COLO829 (cell line): ENCODE data around the gene PHACTR1.

Experiments
- DNase-seq: peaks from one replicate; pipeline ENCODE4 v3.0.0; 2012; ENCODE audit warnings: low spot score

Gene PHACTR1

DNA sequence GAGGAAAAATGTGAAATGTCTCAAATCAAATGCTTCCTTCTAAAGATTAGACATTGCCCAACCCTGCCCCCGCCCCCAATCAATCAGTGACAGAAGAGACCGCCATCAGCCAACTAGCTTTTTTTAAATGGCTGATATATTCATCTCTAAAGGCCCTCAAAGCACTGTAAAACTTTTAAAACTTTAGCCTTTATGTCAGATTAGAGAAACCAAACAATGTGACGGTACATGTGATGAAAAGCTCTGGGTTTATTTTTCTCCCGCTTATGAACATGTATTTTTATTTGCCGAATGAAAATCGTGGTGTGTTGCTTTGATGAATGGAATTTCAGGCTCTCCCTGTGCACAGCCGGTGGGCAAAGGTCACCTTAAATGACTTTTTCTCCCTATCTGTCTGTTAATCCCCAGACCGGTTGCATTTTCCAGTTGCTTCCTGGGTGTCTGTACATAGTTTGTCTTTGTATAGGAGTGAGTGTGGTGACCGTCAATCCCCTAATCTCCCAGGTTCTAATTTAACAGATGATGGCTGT, 573.3 kb downstream of the PHACTR1 start:
- no peak for DNase-seq

DNA sequence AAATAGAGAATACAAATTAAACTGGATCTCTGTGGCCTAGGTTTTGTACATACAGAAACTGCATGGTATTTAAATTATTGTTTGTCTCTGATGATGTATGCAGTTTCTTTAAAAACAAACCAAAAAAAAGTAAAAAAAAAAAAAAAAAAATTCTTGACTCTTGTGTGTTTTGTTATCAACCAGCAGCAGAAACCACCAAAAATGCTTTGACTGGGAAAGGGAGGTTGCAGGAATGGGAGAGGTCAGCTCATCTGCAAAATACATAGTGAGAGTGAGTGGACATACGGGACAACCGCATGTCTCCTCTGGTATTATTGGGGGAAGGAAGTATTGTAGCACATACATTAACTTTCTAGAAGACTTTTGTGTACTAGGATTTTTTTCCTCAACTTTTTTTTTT, 573.8 kb downstream of the PHACTR1 start:
- DNase-seq, result no peak

DNA sequence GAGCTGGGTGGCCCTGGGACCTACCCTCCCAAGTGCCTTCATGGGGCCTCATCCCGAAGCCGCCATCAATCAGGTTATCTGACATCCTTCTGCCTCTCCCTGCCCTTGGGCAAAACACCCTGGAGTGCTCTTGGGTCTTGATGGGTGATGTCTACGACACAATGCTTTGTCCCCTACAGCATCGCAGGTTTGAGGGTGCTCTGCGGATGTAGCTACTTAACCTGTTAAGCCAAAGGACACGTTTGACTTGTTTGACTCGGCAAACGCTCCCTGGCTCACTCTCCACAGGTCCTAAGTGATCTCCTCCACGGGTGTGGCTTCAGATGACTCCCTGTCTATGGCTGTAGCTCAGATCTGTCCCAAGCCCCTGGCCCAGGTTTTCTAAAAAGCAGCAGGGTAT, 576.2 kb downstream of the PHACTR1 start:
- no peak for DNase-seq

DNA sequence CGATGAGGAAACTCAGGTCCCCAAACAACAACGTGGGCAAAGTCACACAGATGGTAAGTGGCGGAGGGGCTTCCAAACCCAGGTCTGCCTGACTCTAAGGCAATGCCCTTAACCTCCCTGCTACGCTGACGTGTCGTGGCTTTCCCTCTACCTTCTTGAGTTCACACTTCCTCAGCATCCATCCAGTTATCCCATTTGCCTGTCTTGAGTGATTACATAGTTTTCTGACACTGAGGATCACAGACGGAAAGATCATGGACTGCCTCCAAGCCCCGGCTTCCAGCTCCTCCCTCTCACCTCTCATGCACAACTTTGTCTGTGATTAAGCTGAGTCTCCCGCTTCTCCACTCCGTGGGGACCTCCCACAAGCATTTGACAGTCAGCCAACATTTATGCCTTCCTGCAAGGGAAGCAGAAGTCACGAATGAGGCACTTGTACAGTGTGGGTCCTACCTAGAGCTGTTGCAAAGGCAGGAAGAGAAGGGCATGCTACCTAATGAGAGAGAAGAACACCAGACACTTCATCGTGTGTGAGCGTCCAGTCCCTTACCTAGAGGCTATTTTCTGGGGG, 578.0 kb downstream of the PHACTR1 start:
- DNase-seq, result no peak

DNA sequence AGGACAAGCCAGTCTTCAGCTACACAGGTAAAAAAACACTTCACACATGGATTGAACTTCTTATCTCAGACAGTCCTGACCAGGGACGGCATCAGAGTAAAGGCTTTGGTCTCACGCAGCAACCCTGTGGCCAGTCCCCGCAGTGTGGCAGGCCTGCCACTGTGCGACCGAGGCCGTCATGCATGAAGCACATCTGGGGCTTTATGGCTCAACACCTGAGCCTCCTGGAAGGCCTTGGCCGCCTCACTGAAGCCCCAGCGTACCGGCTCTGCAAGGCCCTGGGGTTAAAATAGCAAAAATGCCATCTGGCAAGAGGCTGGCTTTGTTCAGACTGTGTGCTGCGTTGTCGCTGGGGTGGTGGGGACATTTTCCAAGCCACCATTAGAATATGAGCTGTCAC, 579.0 kb downstream of the PHACTR1 start:
- DNase-seq, result no peak

DNA sequence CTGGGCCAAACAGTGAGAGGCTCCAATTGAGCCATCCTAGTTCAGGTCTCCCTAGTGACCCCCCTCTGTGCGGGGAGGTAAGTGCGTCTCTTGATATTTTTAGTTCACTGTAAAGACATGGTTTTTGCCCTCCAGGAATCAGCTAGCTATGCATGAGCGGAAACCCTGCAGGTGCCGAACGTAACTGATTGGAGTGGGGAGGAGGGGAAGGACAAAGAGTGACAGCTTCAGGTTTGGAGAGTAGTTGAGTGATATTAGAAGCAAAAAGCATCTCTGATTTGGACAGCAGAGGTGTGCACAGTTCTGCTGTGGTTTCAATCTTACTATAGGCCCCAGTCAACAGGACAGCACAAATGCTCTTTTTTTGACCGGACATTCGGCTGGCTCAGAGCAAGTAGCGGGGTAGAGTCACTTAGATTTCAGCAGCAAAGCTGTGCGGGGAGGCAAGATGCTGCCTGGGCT, 580.0 kb downstream of the PHACTR1 start:
- no peak for DNase-seq

DNA sequence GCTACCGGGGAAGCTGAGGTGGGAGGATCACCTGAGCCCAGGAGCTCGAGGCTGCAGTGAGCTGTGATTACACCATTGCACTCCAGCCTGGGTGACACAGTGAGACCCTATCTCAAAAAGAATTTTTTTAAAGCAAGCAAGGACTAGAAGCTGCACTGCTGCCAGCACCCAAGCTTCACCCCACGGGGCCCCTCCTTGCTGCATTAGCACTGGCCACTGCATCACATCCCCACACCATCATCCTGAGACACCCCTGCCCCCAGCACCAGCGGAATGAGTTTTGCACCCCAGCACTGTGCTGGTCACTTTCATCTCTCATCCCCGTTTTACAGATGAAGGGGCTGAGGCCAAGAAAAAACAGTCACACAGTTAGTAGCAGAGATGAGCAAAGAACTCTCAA, 580.8 kb downstream of the PHACTR1 start:
- DNase-seq, result no peak

DNA sequence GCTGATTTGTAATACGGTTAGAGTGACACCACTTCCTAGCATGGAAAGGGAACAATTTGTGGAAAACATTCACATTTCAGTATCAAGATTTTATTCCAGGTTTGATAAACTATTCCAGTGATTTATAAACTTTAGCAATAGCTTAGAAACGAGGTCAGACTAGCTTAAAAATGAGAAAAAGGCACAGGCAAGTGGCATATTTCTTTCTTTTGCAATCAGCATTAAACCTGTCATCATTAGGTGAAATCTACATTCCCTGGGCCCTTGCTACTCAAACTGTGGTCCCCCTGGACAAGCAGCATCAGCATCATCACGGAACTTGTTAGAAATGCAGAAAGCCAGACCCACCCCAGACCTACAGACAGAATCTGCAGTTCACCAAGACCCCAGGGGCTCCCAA, 581.9 kb downstream of the PHACTR1 start:
- no peak for DNase-seq

DNA sequence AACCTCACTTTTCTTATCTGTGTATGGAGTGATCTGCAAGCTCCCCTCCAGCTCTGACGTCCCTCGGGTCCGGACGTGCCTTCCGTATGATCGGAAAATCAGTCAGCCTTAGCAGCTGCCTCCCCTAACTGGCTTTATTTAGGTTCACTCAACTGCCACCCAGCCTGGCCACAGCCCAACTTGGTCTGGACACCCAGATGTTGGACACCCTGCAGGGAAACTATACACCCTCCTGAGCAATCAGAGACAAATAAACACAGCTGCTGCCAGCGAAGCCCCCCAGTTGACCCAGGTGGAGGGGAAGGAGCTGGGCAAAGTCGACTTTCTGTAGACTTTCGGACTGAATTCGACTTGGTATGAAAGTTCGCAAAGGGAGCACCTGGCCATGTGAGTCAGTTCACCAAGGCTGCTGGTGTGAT, 582.8 kb downstream of the PHACTR1 start:
- no peak for DNase-seq

DNA sequence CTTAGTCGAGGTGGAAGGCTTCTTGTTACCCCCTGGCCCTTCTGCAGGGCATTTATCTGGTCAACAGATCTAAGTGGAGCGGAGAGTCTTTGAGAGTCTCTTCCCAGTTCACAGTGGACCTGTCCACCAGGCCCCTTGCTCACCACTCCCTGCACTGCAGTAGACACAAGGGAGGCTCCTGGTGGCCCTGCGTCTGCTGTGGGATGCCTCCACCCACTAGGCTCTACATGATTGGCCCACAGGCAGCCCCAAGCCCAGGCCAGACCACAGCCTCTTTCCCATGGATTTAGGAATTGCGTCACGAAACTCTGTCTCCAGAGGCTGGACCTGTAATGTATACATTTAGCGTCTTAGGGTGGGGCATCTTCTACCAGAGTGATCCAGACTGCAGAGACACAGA, 583.4 kb downstream of the PHACTR1 start:
- DNase-seq, result no peak

DNA sequence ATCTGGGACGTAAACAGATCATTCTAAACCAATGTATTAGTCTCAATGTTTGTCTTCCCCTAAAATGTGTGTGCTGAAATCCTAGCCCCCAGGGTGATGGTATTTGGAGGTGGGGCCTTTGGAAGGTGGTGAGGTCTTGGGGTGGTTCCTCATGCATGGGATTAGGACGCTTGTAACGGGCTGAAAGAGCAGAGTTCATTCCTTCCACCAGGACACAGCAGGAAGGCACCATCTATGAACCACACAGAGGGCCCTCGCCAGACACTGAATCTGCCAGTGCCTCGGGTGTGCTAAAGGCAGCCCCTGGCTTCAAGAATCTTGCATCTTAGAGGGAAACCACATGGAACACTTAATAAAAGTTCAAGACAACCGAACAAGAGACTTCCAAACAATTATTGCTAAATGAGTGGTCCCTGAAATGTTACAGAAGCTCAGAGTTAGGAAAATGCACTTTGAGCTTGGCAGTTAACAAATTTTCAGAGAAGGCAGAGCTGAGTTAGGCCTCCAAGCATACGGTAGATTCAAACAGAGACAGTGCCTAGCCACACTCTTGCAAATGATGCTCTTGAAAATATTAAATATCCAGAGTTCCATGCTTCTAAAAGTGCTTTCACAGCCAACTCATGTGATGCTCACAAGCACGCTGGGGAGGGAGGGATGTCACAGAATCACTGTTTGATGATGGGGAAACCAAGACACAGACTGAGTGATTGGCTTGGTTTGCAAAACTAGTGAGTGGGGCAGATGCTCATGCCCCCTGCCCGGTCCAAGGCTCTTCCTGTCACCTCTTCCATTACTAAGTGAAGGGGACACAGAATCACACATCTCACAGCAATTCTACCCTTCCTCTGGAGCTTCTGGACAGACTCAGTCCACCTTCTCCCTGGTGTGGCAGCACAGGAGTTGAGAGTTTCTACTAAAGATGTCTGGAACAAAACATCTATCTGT, 584.4 kb downstream of the PHACTR1 start:
- DNase-seq, result no peak

DNA sequence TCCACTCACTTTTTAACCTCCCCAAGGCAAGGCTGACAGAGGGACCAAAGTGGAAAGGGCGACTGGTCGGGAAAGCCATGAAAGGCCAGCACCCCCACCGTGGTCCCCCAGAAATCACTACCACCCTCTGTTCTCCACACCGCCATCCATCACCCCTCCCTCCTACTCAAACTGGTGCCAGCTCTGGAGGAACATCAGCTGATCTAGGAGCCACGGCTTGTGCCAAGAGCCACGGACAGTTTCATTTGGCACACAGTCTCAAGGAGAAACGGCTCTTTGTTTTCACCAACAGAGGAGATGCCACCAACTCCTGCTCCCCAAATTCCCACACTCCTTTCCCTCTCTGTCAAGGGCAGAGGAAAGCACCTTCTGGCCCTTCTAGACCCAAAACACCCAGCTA, 585.7 kb downstream of the PHACTR1 start:
- DNase-seq, result peak; percentile 80

DNA sequence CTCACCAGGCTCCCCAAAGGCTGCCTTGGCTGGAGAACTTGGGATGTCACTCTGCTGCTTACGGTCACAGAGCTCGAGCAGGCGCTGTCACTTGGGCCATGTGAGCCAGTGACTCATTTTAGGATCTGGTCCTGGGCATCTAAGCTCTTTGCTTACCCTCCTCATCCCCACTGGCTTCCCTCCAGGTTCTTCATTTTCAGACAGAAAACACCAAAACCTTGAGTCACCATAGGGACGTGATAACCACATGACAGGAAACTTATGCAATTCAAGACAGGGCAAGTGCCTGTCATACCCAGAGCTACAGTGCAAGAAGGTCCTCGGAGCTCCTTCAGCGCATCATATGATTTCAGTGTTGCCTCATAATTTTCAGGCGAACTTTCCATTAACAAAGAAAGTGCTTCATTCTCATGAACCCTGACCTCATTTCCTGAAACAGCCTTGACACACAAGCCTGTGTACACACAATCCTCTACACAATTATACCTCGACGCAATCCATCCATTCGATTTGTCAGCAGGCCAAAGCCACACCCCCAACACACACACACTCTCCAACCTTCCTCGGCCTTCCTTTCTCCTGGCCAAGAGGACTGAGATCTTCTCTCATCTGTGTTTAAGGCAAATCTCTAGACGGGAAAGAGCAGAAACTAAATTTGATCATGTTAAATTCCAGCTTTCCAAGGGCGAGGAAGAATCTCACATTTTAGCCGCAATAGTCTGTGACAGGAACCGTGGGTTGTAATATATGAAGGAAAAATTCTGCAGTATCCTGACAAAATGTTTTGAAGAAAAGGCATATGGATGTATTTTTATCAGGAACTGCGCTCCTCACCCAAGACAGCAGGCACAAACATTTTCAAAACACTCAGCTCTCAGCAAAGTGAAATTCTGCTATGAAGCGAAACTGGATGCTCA, 586.4 kb downstream of the PHACTR1 start:
- DNase-seq, result peak; percentile 100

DNA sequence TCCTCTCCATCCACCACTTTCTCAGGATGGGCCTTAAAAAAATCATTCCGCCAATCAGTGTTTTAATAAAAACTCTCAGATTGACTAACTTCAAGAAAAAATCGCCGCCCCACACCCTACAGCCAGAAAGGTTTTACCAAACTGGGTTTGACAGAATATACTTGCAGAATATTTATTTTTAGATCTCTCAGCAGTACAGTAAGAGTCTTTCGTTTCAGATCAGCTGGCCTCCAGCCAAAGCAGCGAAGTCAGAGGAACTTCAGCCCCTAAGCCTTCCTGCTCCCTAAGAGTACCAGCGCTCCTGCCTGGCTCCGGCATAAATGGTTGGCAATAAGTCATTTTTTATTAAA, 587.1 kb downstream of the PHACTR1 start:
- peak; percentile 88 for DNase-seq

DNA sequence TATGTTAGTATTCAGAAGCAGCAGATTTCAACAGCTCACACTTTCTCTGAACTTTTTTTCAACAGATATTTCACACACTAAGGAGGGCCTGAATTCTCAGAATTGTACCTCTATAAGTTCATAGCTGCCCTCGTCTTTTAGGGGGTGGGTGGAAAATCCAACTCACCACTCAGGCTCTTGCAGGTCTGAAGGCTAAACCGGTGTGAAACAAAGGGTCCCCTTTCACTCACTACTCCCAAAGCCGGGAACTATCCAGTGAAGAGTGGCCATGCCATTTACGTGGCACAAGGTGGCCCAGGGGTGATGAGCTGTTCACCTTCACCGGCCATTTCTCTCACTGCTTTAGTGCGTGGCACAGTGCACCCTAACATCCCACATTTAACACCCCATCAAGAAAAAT, 587.5 kb downstream of the PHACTR1 start:
- peak; percentile 38 for DNase-seq

DNA sequence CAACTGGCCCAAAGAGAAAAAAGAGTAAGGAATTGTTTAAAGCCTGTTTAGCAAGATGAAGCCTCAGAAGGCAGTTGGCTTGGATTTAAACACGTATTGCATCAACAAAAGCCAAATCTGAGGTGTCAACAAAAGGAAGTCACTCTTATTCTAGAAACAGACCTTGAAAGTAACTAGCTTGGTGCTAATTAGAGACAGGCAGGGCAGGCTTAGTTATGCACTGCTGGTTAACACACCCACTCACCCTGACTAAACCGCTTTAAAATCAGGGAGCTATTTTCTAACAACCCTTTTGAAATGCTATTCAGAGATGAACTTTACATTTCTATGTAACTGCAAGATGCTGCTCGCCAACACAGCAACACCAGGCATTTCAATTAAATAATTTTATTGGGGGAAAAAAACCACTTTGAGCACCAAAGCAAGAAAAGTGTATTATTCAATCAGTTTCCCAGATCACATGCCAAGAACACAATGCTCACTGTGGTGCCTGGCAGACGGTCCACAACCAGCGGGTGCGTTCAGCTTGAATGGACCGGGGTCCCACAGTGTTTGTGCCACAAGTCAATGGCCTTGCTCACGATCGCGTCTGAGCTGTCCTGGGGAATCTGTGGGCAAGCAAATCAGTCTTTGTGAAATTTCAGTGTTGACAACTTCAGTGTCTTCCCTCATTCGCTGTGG, 588.2 kb downstream of the PHACTR1 start:
- DNase-seq, result no peak

DNA sequence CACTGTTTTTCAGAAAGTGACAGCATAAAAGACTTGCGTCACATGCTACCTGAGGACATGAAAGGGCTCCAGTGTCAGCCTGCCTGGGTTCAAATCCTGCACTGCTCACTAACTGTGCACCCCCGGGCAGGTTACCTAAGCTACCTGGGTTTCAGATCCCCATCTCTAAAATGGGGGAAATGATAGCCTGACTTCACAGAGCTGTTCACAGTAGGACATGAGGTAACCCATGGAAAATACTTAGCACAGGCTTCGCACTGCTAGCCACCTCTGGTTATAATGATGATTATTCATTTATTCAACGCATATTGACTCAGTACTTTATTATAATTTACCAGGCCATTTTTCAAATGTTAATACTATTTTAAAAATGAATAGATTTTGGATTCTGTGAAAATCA, 588.7 kb downstream of the PHACTR1 start:
- DNase-seq, result no peak

DNA sequence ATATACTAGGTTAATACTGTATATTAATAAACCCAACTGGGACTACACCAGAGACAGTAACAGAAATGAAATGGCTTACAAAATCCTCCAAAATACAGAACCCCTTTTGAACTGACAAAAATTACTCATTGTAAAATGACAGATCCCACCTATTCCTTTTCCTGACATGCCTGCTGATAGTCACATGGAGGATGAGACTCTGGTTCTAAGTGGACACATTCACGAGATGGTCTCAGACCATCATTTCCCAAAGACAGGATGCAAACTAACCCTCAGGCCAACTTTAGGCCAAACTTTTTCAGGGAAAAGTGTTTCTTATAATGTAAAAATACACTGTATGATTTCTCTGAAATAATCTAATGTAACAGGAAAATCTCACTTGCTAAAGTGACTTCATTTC, 589.2 kb downstream of the PHACTR1 start:
- DNase-seq, result no peak

DNA sequence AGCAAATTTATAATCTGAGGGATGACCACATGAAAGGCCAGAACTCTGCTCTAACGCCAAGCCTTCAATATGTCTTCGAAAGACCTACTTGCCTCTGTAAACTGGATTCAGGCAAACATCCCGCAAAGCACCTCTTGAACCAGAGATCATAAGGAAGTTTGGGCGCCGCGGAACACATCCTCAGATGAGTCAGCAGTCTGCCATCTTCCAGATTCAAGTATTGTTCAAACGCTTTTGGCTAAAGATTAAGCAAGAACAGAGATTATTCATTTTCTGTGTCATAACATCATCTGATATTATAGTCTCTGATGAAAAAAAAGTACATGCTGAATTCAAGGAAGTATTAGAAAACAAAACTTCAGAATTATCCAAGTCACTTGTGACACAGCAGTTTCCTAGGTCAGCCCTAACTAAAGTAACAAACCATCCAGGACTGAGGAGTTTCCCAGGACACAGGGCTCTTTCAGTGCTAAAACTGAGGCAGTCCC, 591.0 kb downstream of the PHACTR1 start:
- DNase-seq, result peak; percentile 90

DNA sequence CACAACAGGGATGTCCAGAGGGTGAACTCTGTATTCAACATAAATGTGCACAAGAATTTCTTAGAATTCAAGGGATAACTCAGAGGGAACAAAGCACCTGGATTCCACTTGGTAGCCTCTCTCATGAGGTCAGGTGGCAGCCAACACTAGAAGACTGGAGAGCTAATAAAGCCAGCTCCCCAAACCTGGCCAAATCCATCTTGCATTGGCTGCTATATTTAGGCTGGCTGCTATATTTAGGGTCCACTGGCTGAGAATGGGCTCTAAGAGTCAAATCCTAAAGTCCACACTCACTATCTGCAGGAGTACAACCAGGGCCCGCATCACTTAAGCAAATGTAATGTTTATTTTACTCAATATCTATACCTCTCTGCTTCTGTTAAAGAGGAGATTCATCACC, 591.8 kb downstream of the PHACTR1 start:
- no peak for DNase-seq

DNA sequence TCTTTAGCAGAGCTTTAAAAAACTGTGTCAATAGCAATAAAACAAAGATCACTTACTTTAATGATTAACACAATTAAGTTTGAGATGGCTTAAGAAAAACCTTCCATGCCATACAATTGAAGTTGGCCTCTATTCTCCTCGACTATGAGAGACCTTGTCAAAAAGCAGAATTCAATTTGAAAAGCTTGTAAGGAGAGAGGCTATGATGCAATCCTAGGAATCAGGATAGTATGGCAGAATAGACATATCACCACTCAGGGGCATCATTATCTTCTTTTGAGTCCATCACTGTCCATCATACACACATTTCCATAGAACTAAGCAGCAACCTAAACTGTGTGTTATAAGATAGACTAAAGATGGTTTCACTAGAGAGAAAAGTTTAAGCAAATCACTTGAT, 594.6 kb downstream of the PHACTR1 start:
- no peak for DNase-seq

DNA sequence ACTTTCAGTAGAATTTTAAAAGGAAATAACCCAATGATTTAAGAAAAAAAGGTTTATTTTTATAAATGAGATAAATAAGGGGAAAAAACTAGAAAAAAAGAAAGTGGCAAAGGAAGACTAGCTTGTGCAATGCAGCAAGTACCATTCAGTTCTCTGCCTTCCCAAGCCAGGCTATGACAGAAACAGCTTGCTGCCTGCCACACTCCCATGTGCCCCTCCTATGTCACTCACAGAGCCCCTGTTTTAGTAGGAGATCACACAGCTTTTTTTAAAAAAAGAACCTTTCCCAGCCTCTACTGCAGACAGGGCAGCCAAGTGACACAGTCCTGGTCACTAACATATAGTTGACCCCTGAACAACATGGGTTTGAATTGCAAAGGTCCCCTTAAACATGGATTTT, 598.2 kb downstream of the PHACTR1 start:
- DNase-seq, result no peak
